Neural crest cell (in vitro differentiated cells): ENCODE measurements around the gene CLRN2. TPM values are rescaled to one million over a fixed set of nuclear protein-coding genes. Genes with fewer than 3 reads are reported as not detected.
A peak's percentile ranks its signal among the peaks of the same experiment; 100 is the strongest.

Experiments used
- DNase-seq: peaks from one replicate; pipeline ENCODE4 v3.0.0; 2021; ENCODE audit warnings: low read depth, mixed read lengths, low spot score
- H3K27ac Mint-ChIP-seq: one replicate; pipeline ENCODE4 v1.8.0; 2021; ENCODE audit warnings: mild to moderate bottlenecking, mixed read lengths; ENCODE audit not compliant: unreplicated experiment
- H3K27me3 Mint-ChIP-seq: 2 replicates; pipeline ENCODE4 v1.8.0; 2021; ENCODE audit warnings: low read depth, mild to moderate bottlenecking, mixed read lengths
- H3K36me3 Mint-ChIP-seq: 2 replicates; pipeline ENCODE4 v1.8.0; 2021; ENCODE audit warnings: low read depth, mild to moderate bottlenecking, mixed read lengths
- H3K4me1 Mint-ChIP-seq: 2 replicates; pipeline ENCODE4 v1.8.0; 2021; ENCODE audit warnings: mixed read lengths
- H3K4me3 Mint-ChIP-seq: one replicate; pipeline ENCODE4 v1.8.0; 2021; ENCODE audit warnings: mild to moderate bottlenecking, mixed read lengths
- H3K9me3 Mint-ChIP-seq: 2 replicates; pipeline ENCODE4 v1.8.0; 2021; ENCODE audit warnings: mixed read lengths
- total RNA-seq: library from RNA; stranded (reverse); gene quantifications from 2 replicates; pipeline ENCODE4 v1.2.1, GENCODE V29; 2021
- TF ChIP-seq, protein P1 (sequence below): fragments of 200-600 bp; sonication (generic); conservative IDR thresholded peaks from 2 replicates; pipeline ENCODE4 v1.5.0; 2021; ENCODE audit warnings: antibody characterized with exemption, mild to moderate bottlenecking

CLRN2 gene
- total RNA-seq, 1 donor from 2014 or later: not detected

DNA sequence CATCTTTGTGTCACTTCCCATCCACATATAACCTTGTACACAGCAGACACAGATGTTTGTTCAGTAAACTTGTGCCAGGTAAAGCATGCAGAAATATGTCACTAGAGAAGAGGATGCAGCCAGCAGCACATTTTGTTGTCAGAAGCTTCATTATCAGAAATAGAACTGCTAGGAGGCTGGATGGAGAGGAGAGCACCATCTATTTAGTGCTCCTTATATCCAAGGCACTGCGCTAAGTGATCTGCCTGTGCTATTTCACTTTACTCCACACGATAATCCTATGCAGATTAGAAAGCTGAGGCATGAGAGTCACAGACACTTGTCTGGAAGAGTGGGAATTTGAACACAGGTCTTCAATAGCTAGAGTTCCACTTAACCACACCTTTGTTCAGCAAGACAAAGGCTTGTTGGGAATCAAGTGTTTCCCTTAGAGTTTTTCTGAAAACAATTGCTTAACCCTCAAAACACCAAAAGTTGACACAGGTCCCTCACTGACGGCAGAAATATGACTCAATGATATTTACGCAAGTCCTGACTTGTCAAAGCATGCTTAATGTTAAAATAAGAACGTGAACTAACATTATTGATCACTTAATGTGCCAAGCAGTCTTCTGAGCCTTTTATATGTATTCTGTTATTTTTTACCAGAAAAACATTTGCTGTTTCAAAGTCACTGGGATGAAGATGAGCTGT, 1.8 kb upstream of the CLRN2 start:
- no peak for DNase-seq
- TF ChIP-seq, protein P1, sequence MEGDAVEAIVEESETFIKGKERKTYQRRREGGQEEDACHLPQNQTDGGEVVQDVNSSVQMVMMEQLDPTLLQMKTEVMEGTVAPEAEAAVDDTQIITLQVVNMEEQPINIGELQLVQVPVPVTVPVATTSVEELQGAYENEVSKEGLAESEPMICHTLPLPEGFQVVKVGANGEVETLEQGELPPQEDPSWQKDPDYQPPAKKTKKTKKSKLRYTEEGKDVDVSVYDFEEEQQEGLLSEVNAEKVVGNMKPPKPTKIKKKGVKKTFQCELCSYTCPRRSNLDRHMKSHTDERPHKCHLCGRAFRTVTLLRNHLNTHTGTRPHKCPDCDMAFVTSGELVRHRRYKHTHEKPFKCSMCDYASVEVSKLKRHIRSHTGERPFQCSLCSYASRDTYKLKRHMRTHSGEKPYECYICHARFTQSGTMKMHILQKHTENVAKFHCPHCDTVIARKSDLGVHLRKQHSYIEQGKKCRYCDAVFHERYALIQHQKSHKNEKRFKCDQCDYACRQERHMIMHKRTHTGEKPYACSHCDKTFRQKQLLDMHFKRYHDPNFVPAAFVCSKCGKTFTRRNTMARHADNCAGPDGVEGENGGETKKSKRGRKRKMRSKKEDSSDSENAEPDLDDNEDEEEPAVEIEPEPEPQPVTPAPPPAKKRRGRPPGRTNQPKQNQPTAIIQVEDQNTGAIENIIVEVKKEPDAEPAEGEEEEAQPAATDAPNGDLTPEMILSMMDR: no peak
- peaks cover 36% of the 10 kb centered on the region for H3K4me1 Mint-ChIP-seq

GRCh38 chr4:17515445-17516407, 761 bp downstream of the CLRN2 start:
- Mint-ChIP-seq H3K36me3 (no peaks in the 10 kb centered on the region), H3K27me3 (no peaks in the 10 kb centered on the region), H3K9me3 (no peaks in the 10 kb centered on the region), H3K4me3 (no peak overlapping the region), H3K27ac (no peak overlapping the region), H3K4me1 (peaks cover 29% of the 10 kb centered on the region)
- TF ChIP-seq, protein P1: no peak
- no peak for DNase-seq

More for the DNA sequence above, 1.8 kb upstream of the CLRN2 start:
- H3K27ac Mint-ChIP-seq: no peak overlapping the region
- H3K4me3 Mint-ChIP-seq: peak overlapping the region; percentile 85
- no peaks in the 10 kb centered on the region for H3K27me3 Mint-ChIP-seq
- H3K36me3 Mint-ChIP-seq: no peaks in the 10 kb centered on the region
- no peaks in the 10 kb centered on the region for H3K9me3 Mint-ChIP-seq

GRCh38 chr4:17516980-17517379, 2.0 kb downstream of the CLRN2 start:
- Mint-ChIP-seq H3K36me3 (no peaks in the 10 kb centered on the region), H3K4me3 (no peak overlapping the region), H3K27me3 (no peaks in the 10 kb centered on the region), H3K4me1 (peaks cover 20% of the 10 kb centered on the region), H3K27ac (no peak overlapping the region), H3K9me3 (no peaks in the 10 kb centered on the region)
- no peak for DNase-seq
- TF ChIP-seq, protein P1: no peak

DNA sequence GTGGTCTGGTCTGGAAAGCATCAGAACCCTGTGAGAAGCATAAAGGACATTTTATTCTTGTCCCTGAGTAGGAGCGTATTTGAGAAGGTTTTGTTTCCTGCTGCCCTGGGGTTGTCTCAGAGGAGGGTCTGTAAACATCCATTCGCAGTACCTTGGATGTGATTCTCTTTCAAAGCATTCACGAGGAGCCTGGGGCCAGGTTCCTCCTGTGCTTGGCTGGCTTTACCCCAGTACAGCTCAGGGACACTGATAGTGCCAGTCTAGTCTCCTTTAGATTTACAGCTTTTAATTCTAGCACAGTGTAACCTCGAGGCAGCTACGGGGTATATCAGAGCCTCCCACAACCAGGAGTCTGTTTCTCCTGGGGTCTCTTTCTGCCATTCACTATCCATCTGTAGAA, 2.7 kb downstream of the CLRN2 start:
- Mint-ChIP-seq H3K36me3 (no peaks in the 10 kb centered on the region), H3K27ac (no peak overlapping the region), H3K27me3 (peaks cover under 1% of the 10 kb centered on the region), H3K4me3 (no peak overlapping the region), H3K9me3 (no peaks in the 10 kb centered on the region), H3K4me1 (peaks cover 14% of the 10 kb centered on the region)
- DNase-seq: no peak
- TF ChIP-seq, protein P1: no peak

- Mint-ChIP-seq H3K27me3 (peaks cover 6% of the 10 kb centered on the region), H3K9me3 (no peaks in the 10 kb centered on the region), H3K27ac (no peak overlapping the region), H3K4me3 (no peak overlapping the region), H3K4me1 (peaks cover 11% of the 10 kb centered on the region), H3K36me3 (no peaks in the 10 kb centered on the region)
- TF ChIP-seq, protein P1: no peak
- DNase-seq: no peak
These were observed 6.6 kb downstream of the CLRN2 start for GRCh38 chr4:17521595-17521994.
